Smooth muscle cell (in vitro differentiated cells): ENCODE measurements around the gene CPNE7. TPM values are rescaled to one million over a fixed set of nuclear protein-coding genes. Genes with fewer than 3 reads are reported as not detected.

Experiments used
- DNase-seq: peaks from one replicate; lab custom pipeline; 2025; ENCODE audit not compliant: unreplicated experiment; lab: John Stamatoyannopoulos, UW
- H2AFZ ChIP-seq: fragments of 200-600 bp; sonication (generic); 2 replicates; pipeline ENCODE4 v1.6.0; 2016; ENCODE audit warnings: antibody characterized with exemption, low read depth, mild to moderate bottlenecking
- H3F3A ChIP-seq: fragments of 200-600 bp; sonication (generic); 2 replicates; pipeline ENCODE4 v1.6.0; 2017; ENCODE audit warnings: antibody characterized with exemption, low read depth
- H3K27ac ChIP-seq: fragments of 200-600 bp; sonication (generic); 2 replicates; pipeline ENCODE4 v1.5.1; 2016; ENCODE audit warnings: low read depth, mild to moderate bottlenecking
- H3K27me3 ChIP-seq: fragments of 200-600 bp; sonication (generic); 2 replicates; pipeline ENCODE4 v1.6.1; 2016; ENCODE audit warnings: low read depth, mild to moderate bottlenecking
- H3K36me3 ChIP-seq: fragments of 200-600 bp; sonication (generic); 2 replicates; pipeline ENCODE4 v1.5.1; 2016; ENCODE audit warnings: low read depth
- H3K4me1 ChIP-seq: fragments of 200-600 bp; sonication (generic); 2 replicates; pipeline ENCODE4 v1.5.1; 2016; ENCODE audit warnings: low read depth
- H3K4me2 ChIP-seq: fragments of 200-600 bp; sonication (generic); 2 replicates; pipeline ENCODE4 v1.6.0; 2016; ENCODE audit warnings: mild to moderate bottlenecking
- H3K4me3 ChIP-seq: fragments of 200-600 bp; sonication (generic); 2 replicates; pipeline ENCODE4 v1.5.1; 2016; ENCODE audit warnings: mild to moderate bottlenecking
- H3K79me2 ChIP-seq: fragments of 200-600 bp; sonication (generic); 2 replicates; pipeline ENCODE4 v1.6.0; 2016; ENCODE audit warnings: low read depth, mild to moderate bottlenecking
- H3K9ac ChIP-seq: fragments of 200-600 bp; sonication (generic); 2 replicates; pipeline ENCODE4 v1.6.0; 2016; ENCODE audit warnings: low read depth
- H3K9me3 ChIP-seq: fragments of 200-600 bp; sonication (generic); replicated peaks from 2 replicates; pipeline ENCODE4 v1.5.1; 2016; ENCODE audit warnings: low read depth
- H4K20me1 ChIP-seq: fragments of 200-600 bp; sonication (generic); 2 replicates; pipeline ENCODE4 v1.6.0; 2016; ENCODE audit warnings: low read depth
- CTCF ChIP-seq: fragments of 200-600 bp; sonication (generic); IDR thresholded peaks from 2 replicates; pipeline ENCODE4 v1.5.1; 2017; ENCODE audit warnings: borderline replicate concordance, mild to moderate bottlenecking, antibody characterized with exemption; ENCODE audit not compliant: insufficient read depth, poor library complexity, severe bottlenecking
- WGBS: methylation state at CpG from one replicate; pipeline ENCODE4 v1.1.7; 2016; ENCODE audit warnings: low lambda C conversion rate; 5-methylcytosine and 5-hydroxymethylcytosine counted together
- polyA plus RNA-seq: library from polyadenylated mRNA; unstranded; fragments of >200 nt; fragmentation: Nextera tagmentation; extraction: Ambion mirVana; gene quantifications from 2 replicates; pipeline ENCODE4 v1.2.1, GENCODE V29; 2016
- total RNA-seq: library from RNA; depleted of rRNA; stranded (reverse); fragments of >200 nt; gene quantifications from 2 replicates; pipeline ENCODE4 v1.2.3, GENCODE V29; 2014

The CPNE7 gene
- total and polyA plus RNA-seq, 2 experiments from 2014 or later = 0.14 to 0.58 TPM

- H4K20me1 ChIP-seq = no peaks in the 10 kb centered on the region
- no peaks in the 10 kb centered on the region for H3K4me1 ChIP-seq
- TF ChIP-seq CTCF = no peak
- no peak overlapping the region for H2AFZ ChIP-seq
- no peak overlapping the region for H3K4me2 ChIP-seq
- no peak for DNase-seq
- H3K79me2 ChIP-seq = no peaks in the 10 kb centered on the region
- H3K36me3 ChIP-seq = no peaks in the 10 kb centered on the region
- H3F3A ChIP-seq = no peaks in the 10 kb centered on the region
- H3K9ac ChIP-seq = no peak overlapping the region
- H3K27ac ChIP-seq = peak overlapping the region; percentile 22
- H3K9me3 ChIP-seq = no peaks in the 10 kb centered on the region
- H3K27me3 ChIP-seq = peaks cover 3% of the 10 kb centered on the region
- WGBS = 79% methylated on average over 15 of the region's 15 CpGs
- H3K4me3 ChIP-seq = no peak overlapping the region
These were observed 6.5 kb downstream of the CPNE7 start for GRCh38 chr16:89581861-89582563.

- Histone ChIP-seq H4K20me1 (no peaks in the 10 kb centered on the region), H2AFZ (no peak overlapping the region), H3K79me2 (no peaks in the 10 kb centered on the region), H3K27me3 (no peaks in the 10 kb centered on the region), H3K4me2 (no peak overlapping the region), H3K36me3 (no peaks in the 10 kb centered on the region), H3K9me3 (no peaks in the 10 kb centered on the region), H3K4me1 (no peaks in the 10 kb centered on the region), H3F3A (no peaks in the 10 kb centered on the region), H3K27ac (no peak overlapping the region), H3K9ac (no peak overlapping the region), H3K4me3 (no peak overlapping the region)
- DNase-seq = no peak
- TF ChIP-seq CTCF = no peak
- WGBS = 98% methylated on average over 19 of the region's 19 CpGs
These were observed 7.1 kb downstream of the CPNE7 start for GRCh38 chr16:89582614-89583196.

GRCh38 chr16:89583197-89583894 is 7.8 kb downstream of the CPNE7 start:
- Histone ChIP-seq H2AFZ (no peak overlapping the region), H3K9ac (no peak overlapping the region), H4K20me1 (no peaks in the 10 kb centered on the region), H3K9me3 (no peaks in the 10 kb centered on the region), H3K27me3 (no peaks in the 10 kb centered on the region), H3K36me3 (no peaks in the 10 kb centered on the region), H3K79me2 (no peaks in the 10 kb centered on the region), H3K4me1 (no peaks in the 10 kb centered on the region), H3K4me2 (no peak overlapping the region), H3F3A (no peaks in the 10 kb centered on the region), H3K4me3 (no peak overlapping the region), H3K27ac (no peak overlapping the region)
- no peak for TF ChIP-seq CTCF
- 94% methylated on average over 33 of the region's 36 CpGs for WGBS
- no peak for DNase-seq
